Body of pancreas (tissue), 4 donors: Measurements from ENCODE around the gene DTNBP1. TPM values are rescaled to one million over a fixed set of nuclear protein-coding genes. Genes with fewer than 3 reads are reported as not detected.

Source experiments
- ATAC-seq: fragments of 150-250 bp; one replicate; pipeline ENCODE4 v1.9.1; 2016
- DNase-seq, 4 donors: peaks; one replicate each; pipeline ENCODE4 v3.0.0-alpha.2; 2019
- H3K27ac ChIP-seq, 4 donors: fragments of 200-600 bp; sonication (generic); 1 replicate in 3 of 4; 2 replicates in 1 of 4; pipeline versions ENCODE4 v1.5.1 to v1.6.1; 2016 to 2019; ENCODE audit warnings: mild to moderate bottlenecking in 1 of 4, mixed read lengths in 1 of 4, moderate library complexity in 1 of 4
- H3K27me3 ChIP-seq, 2 donors: fragments of 200-600 bp; sonication (generic); one replicate each; pipeline ENCODE4 v1.6.0; 2016; ENCODE audit warnings: mild to moderate bottlenecking in 1 of 2
- H3K36me3 ChIP-seq, 2 donors: fragments of 200-600 bp; sonication (generic); replicated peaks in 1 of 2; 2 replicates each; pipeline ENCODE4 v1.5.1; 2016; ENCODE audit warnings: low read depth in 2 of 2; ENCODE audit not compliant: insufficient read depth in 1 of 2
- H3K4me1 ChIP-seq: fragments of 200-600 bp; sonication (generic); one replicate; pipeline ENCODE4 v1.6.0; 2016
- H3K4me3 ChIP-seq, 2 donors: fragments of 200-600 bp; sonication (generic); 1 replicate in 1 of 2; 2 replicates in 1 of 2; pipeline ENCODE4 v1.5.1; 2016 to 2019
- H3K9me3 ChIP-seq, 3 donors: fragments of 200-600 bp; sonication (generic); 1 replicate in 2 of 3; 2 replicates in 1 of 3; pipeline ENCODE4 v1.5.1; 2016
- POLR2A ChIP-seq, 3 donors: fragments of 450-650 bp; IDR thresholded peaks; one replicate each; pipeline ENCODE4 v1.6.1; 2016; ENCODE audit warnings: antibody characterized with exemption in 3 of 3, mild to moderate bottlenecking in 2 of 3
- WGBS, 2 donors: methylation state at CpG; one replicate each; pipeline ENCODE4 v1.1.5; 2017; 5-methylcytosine and 5-hydroxymethylcytosine counted together
- intact Hi-C: fragments of 100-400 bp; cut with DNase I; formaldehyde crosslinking; loops from one replicate; pipeline ENCODE4 v1.15.1; 2023
- total RNA-seq, 2 donors: library from RNA; depleted of rRNA; stranded (reverse); fragments of >200 nt; gene quantifications; one replicate each; pipeline ENCODE4 v1.1.0, GENCODE V29; 2016
- TF ChIP-seq, protein P1 (sequence below), 7 experiments: fragments of 450-650 bp in 4 of 7; fragments of 200-600 bp in 3 of 7; sonication (generic) in 3 of 7; IDR thresholded peaks; one replicate each; pipeline ENCODE4 v1.5.1; 2016 to 2019; ENCODE audit warnings: antibody characterized with exemption in 7 of 7

The DTNBP1 gene
- total RNA-seq, 2 donors from 2014 or later: 3.3 to 5.2 TPM

DNA sequence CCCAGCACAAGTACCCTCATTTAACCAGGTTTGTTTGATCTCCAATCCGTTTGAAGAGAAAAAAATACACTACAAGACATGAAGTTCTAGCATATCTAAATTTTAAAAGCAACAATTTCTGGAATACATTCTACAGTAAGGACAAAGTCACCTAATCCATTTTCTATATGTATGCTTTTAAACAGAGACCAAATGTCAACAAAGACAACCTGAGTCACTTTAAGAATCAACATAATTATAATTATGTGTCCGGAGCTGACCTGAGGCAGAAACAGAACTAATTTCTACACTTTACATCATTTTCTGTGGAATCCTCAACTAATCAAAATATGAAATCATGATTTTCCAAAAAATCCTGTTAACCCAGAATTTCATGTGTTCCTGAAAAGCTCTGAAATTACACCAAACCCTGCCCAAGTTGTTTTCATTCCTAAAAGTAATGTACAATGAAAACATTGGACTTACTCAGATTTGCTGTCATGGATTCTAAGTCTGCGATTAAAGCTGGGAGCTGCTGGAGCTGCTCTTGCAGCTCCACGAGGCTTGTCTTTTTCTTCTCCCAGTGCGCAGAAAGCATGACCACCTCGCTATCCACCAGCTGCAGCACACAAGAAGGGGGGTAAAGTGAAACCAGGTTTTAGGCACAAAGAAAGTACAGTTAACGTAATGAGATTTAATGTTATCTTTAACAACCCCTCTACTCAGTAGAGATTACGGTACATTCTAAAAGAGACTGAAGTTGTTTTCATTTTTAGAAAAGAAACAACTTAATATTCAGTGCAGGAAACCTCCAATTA, 35.8 kb downstream of the DTNBP1 start:
- WGBS, 2 donors: 85 to 88% methylated on average over 8 of the region's 8 CpGs
- no peaks in the 10 kb centered on the region for H3K9me3 ChIP-seq
- no peak for DNase-seq
- no peaks in the 10 kb centered on the region for H3K27me3 ChIP-seq
- peaks cover 0 to 1% of the 10 kb centered on the region in 2 donors for H3K36me3 ChIP-seq
- no peak overlapping the region for H3K27ac ChIP-seq
- intact Hi-C loops: no loop called here
- TF ChIP-seq, protein P1, sequence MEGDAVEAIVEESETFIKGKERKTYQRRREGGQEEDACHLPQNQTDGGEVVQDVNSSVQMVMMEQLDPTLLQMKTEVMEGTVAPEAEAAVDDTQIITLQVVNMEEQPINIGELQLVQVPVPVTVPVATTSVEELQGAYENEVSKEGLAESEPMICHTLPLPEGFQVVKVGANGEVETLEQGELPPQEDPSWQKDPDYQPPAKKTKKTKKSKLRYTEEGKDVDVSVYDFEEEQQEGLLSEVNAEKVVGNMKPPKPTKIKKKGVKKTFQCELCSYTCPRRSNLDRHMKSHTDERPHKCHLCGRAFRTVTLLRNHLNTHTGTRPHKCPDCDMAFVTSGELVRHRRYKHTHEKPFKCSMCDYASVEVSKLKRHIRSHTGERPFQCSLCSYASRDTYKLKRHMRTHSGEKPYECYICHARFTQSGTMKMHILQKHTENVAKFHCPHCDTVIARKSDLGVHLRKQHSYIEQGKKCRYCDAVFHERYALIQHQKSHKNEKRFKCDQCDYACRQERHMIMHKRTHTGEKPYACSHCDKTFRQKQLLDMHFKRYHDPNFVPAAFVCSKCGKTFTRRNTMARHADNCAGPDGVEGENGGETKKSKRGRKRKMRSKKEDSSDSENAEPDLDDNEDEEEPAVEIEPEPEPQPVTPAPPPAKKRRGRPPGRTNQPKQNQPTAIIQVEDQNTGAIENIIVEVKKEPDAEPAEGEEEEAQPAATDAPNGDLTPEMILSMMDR (IDR thresholded peaks at IDR 0.05): no peak
- TF ChIP-seq POLR2A (IDR thresholded peaks at IDR 0.05): no peak
- no peak overlapping the region for H3K4me3 ChIP-seq
- no peak for ATAC-seq
- H3K4me1 ChIP-seq: peaks cover 10% of the 10 kb centered on the region

DNA sequence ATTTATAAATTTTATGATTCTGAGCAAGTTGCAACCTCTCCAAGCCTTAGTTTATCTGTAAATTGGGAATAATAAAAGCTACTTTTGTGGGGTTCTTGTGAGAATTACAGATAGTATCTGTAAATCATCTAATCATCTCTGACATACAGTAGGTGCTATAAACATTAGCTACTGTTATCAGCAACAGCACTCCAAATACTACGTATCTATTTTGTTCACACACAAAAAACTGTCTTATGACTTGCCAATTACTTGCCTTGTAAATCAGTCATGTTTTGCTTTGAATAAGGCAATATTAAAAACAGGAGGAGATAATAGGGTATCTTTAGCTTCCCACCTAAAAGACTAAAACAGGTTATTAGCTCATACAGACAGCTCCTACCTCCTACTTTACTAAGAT, 36.7 kb downstream of the DTNBP1 start:
- Histone ChIP-seq H3K27me3 (no peaks in the 10 kb centered on the region), H3K4me3 (no peak overlapping the region), H3K4me1 (peaks cover 19% of the 10 kb centered on the region), H3K9me3 (no peaks in the 10 kb centered on the region), H3K27ac (no peak overlapping the region), H3K36me3 (peaks cover 0 to 1% of the 10 kb centered on the region in 2 donors)
- DNase-seq (no peak), ATAC-seq (no peak)
- intact Hi-C loops: no loop called here
- WGBS, 2 donors: 38% methylated on average over 1 of the region's 1 CpG
- no peak for TF ChIP-seq POLR2A (IDR thresholded peaks at IDR 0.05)
- TF ChIP-seq, protein P1 (IDR thresholded peaks at IDR 0.05): no peak

DNA sequence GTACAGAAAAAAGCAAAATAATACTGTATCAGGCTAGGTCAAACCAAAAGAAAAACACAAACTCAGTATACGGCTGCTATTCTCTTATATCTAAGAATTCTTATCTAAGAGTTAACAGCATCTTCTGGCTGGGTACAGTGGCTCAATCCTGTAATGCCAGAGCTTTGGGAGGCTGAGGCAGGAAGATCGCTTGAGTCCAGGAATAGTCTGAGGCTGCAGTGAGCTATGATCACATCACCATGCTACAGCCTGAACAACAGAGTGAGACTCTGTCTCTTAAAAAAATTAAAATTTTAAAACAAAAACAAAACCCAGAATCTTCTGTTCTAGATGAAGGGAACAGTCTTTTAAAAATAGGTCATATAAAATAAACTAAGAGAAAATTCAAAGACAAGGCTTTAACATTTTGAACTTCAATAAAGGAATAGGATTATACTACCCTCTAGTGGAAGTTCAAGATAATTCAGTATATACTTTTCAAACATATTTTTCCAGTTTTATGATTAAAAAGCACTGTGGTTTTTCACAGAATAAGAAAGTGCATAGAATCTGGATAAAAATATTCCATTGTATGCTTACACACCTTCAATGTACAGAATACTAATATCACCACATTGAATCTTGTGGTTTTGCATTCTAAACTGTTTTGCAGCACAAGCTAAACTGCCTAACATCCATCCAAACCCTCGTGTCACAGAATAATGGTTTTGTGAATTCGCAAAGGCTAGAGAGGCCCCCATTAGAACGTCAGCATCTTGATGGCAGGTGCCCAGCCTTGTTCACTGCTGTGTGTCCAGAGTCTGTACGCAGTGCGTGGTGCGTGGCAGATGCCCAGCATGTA, 39.3 kb downstream of the DTNBP1 start:
- peaks cover 0 to 1% of the 10 kb centered on the region in 2 donors for H3K36me3 ChIP-seq
- H3K9me3 ChIP-seq: no peaks in the 10 kb centered on the region
- no peak overlapping the region for H3K27ac ChIP-seq
- peaks cover 22% of the 10 kb centered on the region for H3K4me1 ChIP-seq
- TF ChIP-seq, protein P1 (IDR thresholded peaks at IDR 0.05): peak; percentile 40 to 77 (median 62)
- TF ChIP-seq POLR2A (IDR thresholded peaks at IDR 0.05): no peak
- DNase-seq (no peak), ATAC-seq (no peak)
- intact Hi-C loops: no loop called here
- WGBS, 2 donors: 71 to 73% methylated on average over 8 of the region's 8 CpGs
- no peaks in the 10 kb centered on the region for H3K27me3 ChIP-seq
- no peak overlapping the region for H3K4me3 ChIP-seq

DNA sequence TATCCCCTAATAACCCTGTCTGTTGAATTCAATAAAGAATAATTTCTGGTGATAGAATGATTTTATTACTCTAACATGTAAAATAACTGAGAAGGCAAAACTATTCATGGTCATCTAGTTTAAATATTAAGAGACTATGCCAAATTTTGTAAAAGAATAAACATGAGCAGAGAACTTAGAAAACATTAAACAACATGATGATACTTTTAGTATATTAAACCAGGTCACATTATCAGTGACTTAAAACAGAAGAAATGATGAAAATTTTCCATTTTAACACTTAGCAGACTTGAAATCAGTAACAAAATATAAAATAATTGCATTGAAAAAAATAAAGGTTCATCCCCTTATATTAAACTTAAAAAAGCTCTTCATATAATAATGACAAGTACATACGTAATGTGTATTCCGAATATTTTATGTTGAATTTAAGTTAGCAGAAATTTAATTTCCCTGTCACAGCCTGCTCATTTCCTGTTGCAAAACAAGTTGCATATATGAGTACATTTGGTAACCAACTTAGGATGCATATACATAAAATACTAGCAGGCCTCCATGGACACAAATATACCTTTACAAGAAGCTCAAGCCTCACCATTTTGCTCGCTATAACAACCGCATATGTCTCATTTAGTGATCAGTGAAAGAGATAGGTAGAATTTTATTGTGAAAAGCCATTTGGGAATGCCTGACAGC, 40.6 kb downstream of the DTNBP1 start:
- no peak for DNase-seq

More for the DNA sequence above, 40.6 kb downstream of the DTNBP1 start:
- Histone ChIP-seq H3K4me3 (no peak overlapping the region), H3K4me1 (peaks cover 22% of the 10 kb centered on the region), H3K27ac (peak overlapping the region in 3 of 4 donors; percentile 43 to 69 (median 66)), H3K27me3 (no peaks in the 10 kb centered on the region), H3K36me3 (peaks cover 0 to 1% of the 10 kb centered on the region in 2 donors), H3K9me3 (no peaks in the 10 kb centered on the region)
- WGBS, 2 donors: 84 to 86% methylated on average over 4 of the region's 4 CpGs
- TF ChIP-seq, protein P1 (IDR thresholded peaks at IDR 0.05): no peak
- TF ChIP-seq POLR2A (IDR thresholded peaks at IDR 0.05): no peak
- no peak for ATAC-seq
- intact Hi-C loops: no loop called here
